HFFc6 (cell line): ENCODE results near the gene CORO7. TPM values are rescaled to one million over a fixed set of nuclear protein-coding genes. Genes with fewer than 3 reads are reported as not detected.

ENCODE experiments used
- DNase-seq: peaks from one replicate; pipeline ENCODE4 v3.0.0-alpha.2; 2018
- H3K27ac Mint-ChIP-seq: 2 replicates; pipeline ENCODE4 v1.8.0; 2020; ENCODE audit warnings: mild to moderate bottlenecking, mixed read lengths
- H3K27me3 Mint-ChIP-seq: 2 replicates; pipeline ENCODE4 v1.8.0; 2021; ENCODE audit warnings: mild to moderate bottlenecking, moderate library complexity, mixed read lengths; ENCODE audit not compliant: insufficient read depth
- H3K36me3 Mint-ChIP-seq: 2 replicates; pipeline ENCODE4 v1.8.0; 2021; ENCODE audit warnings: low read depth, mixed read lengths
- H3K4me1 Mint-ChIP-seq: 2 replicates; pipeline ENCODE4 v1.8.0; 2020; ENCODE audit warnings: low read depth, mixed read lengths
- H3K4me3 Mint-ChIP-seq: 2 replicates; pipeline ENCODE4 v1.8.0; 2020; ENCODE audit warnings: mild to moderate bottlenecking, moderate library complexity, mixed read lengths
- H3K9me3 Mint-ChIP-seq: 2 replicates; pipeline ENCODE4 v1.8.0; 2020; ENCODE audit warnings: mild to moderate bottlenecking, mixed read lengths
- CTCF ChIP-seq: fragments of 200-600 bp; sonication (generic); IDR thresholded peaks from 2 replicates; pipeline ENCODE4 v1.5.0; 2021; ENCODE audit warnings: antibody characterized with exemption, mild to moderate bottlenecking
- total RNA-seq, 6 experiments: library from RNA; stranded (reverse); fragmentation: NEBNext Ultra II Directional; extraction: Animal tissue kit (Norgen Biotek cat#: 25700); gene quantifications; 2 replicates in 1 of 6; 3 replicates in 5 of 6; pipeline ENCODE4 v1.2.3, GENCODE V29; 2021

The CORO7 gene
- total RNA-seq, 6 experiments from 2014 or later, result 12.1 to 20.9 (median 17.2) TPM

GRCh38 chr16:4443986-4444385 is 27.6 kb upstream of the CORO7 start:
- peaks cover 4% of the 10 kb centered on the region for H3K27me3 Mint-ChIP-seq
- H3K4me3 Mint-ChIP-seq, result no peak overlapping the region
- H3K27ac Mint-ChIP-seq, result no peak overlapping the region
- H3K9me3 Mint-ChIP-seq, result no peaks in the 10 kb centered on the region
- no peak for DNase-seq
- H3K36me3 Mint-ChIP-seq, result peaks cover 25% of the 10 kb centered on the region
- no peak for TF ChIP-seq CTCF
- no peaks in the 10 kb centered on the region for H3K4me1 Mint-ChIP-seq

GRCh38 chr16:4443271-4443670 is 26.9 kb upstream of the CORO7 start:
- no peaks in the 10 kb centered on the region for H3K4me1 Mint-ChIP-seq
- DNase-seq, result no peak
- H3K4me3 Mint-ChIP-seq, result no peak overlapping the region
- peaks cover 4% of the 10 kb centered on the region for H3K27me3 Mint-ChIP-seq
- peaks cover 25% of the 10 kb centered on the region for H3K36me3 Mint-ChIP-seq
- no peak overlapping the region for H3K27ac Mint-ChIP-seq
- no peaks in the 10 kb centered on the region for H3K9me3 Mint-ChIP-seq
- no peak for TF ChIP-seq CTCF

- no peaks in the 10 kb centered on the region for H3K9me3 Mint-ChIP-seq
- H3K36me3 Mint-ChIP-seq, result peaks cover 25% of the 10 kb centered on the region
- H3K27me3 Mint-ChIP-seq, result peaks cover 4% of the 10 kb centered on the region
- TF ChIP-seq CTCF, result no peak
- no peak overlapping the region for H3K4me3 Mint-ChIP-seq
- no peak for DNase-seq
- H3K4me1 Mint-ChIP-seq, result no peaks in the 10 kb centered on the region
- no peak overlapping the region for H3K27ac Mint-ChIP-seq
These were observed 26.0 kb upstream of the CORO7 start for GRCh38 chr16:4442371-4442770.

DNA sequence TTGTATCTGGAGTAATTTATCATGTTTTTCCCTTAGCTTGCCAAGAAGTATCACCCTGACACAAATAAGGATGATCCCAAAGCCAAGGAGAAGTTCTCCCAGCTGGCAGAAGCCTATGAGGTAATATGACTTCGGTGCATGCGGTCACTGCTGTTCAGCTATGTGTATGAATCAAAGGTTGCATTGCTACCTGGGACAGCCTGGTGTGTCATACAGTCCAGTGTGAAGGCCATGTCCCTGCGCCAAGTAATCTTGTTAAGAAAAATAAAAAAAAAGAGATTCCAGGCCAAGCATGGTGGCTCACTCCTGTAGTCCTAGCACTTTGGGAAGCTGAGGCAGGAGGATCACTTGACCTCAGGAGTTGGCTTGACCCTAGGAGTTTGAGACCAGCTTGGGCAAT is 21.0 kb upstream of the CORO7 start:
- DNase-seq, result no peak
- no peak overlapping the region for H3K4me3 Mint-ChIP-seq
- H3K27me3 Mint-ChIP-seq, result no peaks in the 10 kb centered on the region
- TF ChIP-seq CTCF, result no peak
- H3K27ac Mint-ChIP-seq, result no peak overlapping the region
- H3K36me3 Mint-ChIP-seq, result peaks cover 29% of the 10 kb centered on the region
- peaks cover 12% of the 10 kb centered on the region for H3K4me1 Mint-ChIP-seq
- H3K9me3 Mint-ChIP-seq, result no peaks in the 10 kb centered on the region

GRCh38 chr16:4435337-4436067 is 19.1 kb upstream of the CORO7 start:
- DNase-seq, result no peak
- H3K4me3 Mint-ChIP-seq, result no peak overlapping the region
- H3K9me3 Mint-ChIP-seq, result no peaks in the 10 kb centered on the region
- H3K27me3 Mint-ChIP-seq, result peaks cover 3% of the 10 kb centered on the region; the same call in 1 of the 2 replicates
- H3K27ac Mint-ChIP-seq, result peak overlapping the region; percentile 51
- TF ChIP-seq CTCF, result no peak
- peaks cover 12% of the 10 kb centered on the region for H3K4me1 Mint-ChIP-seq
- peaks cover 34% of the 10 kb centered on the region for H3K36me3 Mint-ChIP-seq
